Measurements from ENCODE around the gene HAO2. TPM values are rescaled to one million over a fixed set of nuclear protein-coding genes. Genes with fewer than 3 reads are reported as not detected.

The HAO2 gene
- total RNA-seq, 1 donor from 2014 or later = not detected

Other genes starting within 250 kb of the HAO2 start
- 20.2 and 21.5 TPM in 2 replicates for gene WARS2, start 228.1 kb upstream of the HAO2 start, total RNA-seq
- not detected in 2 replicates for gene HSD3B2, start 46.4 kb downstream of the HAO2 start, total RNA-seq
- gene HSD3B1, start 138.4 kb downstream of the HAO2 start, total RNA-seq = not detected in 2 replicates

Data from activated CD4-positive, alpha-beta T cell treated with anti-CD3 and anti-CD28 coated beads, Interleukin-2, amount 10 ng/mL, durations not matched to agents 24 days and 14 days (primary cell).